Kidney glomerular epithelial cell (primary cell): ENCODE data around the gene SLC22A23.

ENCODE experiments used
- DNase-seq: peaks from one replicate; lab custom pipeline; 2025; lab: John Stamatoyannopoulos, UW

SLC22A23 gene

DNA sequence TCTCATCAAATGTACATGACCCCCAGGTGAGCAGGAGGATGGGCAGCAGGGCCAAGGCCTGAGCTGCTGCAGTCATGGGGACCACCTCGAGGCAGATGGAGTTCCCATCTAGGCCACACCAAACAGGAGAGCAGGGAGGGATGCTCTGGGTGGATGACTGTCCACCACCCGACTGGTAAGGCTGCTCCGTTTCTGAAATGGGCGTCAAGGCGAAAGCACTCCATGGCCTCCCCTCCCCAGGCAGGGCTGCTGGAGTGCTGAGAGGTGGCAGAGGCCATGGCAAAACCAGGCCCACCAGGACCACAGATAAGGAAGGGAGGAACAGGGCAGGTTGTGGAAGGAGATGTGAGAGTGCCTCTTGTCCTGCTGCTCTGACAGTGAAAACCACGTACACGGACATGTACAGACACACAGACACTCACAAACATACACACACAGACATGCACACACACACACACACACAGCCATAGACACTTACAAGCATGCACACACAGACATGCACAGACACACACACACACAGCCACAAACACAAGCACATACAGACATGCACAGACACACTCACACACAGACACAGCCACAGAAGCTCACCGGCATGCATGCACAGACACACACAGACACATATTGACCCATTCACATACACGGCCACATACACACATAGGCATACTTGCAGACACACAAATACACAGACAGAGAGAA, 104.9 kb downstream of the SLC22A23 start:
- no peak for DNase-seq

DNA sequence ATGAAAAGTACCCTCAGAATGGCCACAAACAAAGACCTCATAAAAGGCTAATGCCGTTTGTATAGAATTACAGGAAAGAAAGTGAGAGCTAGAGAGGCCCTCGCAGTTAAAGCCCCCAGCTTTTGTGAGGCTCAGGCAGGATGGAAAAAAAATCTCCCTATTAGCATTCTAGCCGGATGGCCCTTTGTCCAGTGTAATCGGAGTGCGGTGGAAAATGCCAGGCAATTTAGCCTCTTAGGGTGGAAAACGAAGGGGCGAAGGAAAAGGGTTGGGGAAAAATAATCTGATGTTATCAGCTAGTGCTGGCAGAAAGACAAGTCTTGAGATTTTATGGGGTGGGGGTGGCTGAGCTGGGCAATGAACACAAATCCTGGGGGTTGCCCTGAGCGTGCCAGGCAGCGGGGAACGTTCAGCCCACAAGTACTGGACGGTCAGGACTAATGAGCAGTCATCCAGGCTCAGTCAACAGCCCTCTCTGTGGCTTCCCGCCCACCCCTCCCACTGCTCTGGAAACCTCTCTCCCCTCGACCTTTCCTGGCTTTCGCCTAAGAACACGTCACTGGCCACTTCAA, 105.7 kb downstream of the SLC22A23 start:
- no peak for DNase-seq

DNA sequence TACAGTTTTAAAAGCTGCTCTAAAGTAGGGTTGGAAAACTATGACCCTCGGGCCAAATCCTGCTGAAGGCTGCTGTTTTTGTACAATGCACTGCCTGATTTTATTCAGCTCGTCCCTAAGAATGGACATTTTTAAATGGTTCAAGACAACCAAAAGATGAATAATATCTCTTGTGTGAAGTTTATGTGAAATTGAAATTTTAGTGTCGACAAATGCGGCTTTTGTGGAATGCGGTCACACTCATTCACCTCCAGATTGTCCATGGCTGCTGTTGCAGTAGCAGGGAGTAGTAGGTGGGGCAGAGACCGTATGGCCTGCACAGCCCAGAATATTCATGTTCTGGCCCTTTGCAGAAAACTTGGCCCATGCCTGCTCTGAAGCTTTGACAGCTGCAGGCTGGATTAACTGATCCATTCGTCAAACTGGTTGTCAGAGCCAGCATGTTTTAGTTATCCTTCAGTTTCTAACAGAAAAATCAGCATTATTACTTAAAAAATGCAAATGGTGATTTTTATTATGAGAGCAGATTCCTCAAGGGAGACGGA, 106.5 kb downstream of the SLC22A23 start:
- no peak for DNase-seq

DNA sequence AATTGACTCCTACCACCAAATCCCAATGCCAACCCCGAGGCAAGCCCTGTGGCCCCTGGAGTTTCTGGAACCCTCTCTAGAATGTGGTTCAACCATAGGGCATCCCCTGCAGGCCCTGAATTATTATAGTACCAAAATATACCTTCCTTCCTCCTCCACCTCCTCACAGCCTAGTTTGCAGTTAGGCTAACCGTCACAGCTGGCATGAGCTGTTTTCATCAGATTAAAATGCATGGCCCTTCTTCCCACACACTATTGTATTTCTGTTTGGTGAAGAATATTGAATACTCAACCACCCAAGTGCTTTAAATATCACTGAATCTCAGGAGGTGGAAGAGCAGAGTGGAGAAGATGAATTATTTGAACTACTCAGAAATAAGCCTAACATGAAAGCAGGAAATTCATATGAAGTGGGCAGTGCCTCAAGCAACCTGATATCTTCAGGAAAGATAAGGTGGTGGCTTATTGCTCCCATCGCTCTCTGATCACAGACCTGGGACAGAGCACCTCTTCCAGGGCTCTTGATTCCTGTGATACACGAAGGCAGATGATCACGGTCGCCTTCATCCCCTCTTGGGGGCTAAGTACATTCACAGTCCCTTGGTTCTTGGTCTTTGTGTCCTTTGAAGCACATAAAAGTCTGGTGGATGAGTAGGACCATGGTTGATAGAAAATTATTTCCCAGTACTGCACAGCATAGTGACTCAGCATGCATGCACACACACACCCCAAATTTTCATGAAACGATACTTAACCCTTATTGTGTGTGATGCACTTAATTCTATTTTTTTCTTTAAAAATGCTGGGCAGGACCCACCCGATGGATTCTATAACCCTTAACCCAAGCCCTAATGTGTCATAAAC, 107.2 kb downstream of the SLC22A23 start:
- no peak for DNase-seq

DNA sequence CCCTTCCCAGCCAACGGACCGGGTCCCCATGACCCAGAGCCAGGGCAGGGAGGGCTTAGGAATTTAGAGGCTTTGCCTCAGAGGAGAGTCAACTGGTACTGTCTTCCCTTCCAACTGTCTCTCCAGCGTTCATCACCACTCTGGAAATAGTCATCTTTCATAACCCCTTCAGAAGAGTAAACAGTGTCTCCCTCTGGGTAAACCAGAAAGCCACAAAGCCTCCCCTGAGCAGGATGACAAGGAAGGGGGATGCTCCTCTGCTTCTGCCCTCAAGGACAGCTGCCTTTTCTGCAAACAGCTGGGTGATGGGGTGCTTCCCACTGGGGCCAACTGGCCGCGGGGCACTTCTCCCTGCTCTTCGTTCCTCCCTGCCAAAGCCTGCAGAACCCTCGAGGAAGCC, 108.0 kb downstream of the SLC22A23 start:
- DNase-seq = no peak

DNA sequence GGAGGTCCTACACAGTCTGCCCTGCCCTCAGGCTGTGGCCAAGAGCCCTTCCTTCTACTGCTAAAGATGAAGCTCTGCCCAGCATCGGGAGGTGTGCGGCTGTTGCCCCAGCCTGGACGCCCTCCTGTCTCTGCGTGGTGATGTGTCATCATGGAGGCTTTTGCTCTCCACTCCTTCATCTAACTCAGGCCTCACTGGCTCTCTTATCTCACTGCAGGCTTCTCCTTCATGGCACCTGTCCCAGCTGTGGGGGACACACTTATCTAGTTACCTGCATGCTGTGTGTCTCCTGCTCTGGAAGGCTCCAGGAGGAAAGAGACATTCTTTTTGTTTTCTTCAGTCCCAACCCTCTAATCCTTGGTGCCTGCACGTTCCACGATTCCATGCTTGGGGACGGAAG, 109.0 kb downstream of the SLC22A23 start:
- DNase-seq = no peak

DNA sequence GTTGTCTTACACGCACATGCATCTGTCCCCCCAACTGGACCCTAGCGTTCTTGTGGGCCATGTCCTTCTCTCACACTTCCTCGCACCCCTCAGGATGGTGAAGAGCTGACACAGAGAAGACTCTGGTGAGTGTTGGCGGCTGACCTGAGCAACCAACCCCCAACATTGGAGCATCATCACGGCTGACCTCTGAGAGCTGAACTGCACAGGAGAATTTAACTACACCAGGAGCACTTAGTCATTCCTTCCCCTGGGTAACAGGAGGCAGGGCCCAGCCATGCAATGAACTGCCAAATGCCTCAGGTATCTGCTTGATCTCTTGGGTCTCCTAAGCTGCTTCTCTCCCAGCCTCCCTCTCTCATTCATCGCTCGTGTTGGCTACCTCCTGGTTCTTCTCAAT, 109.6 kb downstream of the SLC22A23 start:
- DNase-seq = no peak

DNA sequence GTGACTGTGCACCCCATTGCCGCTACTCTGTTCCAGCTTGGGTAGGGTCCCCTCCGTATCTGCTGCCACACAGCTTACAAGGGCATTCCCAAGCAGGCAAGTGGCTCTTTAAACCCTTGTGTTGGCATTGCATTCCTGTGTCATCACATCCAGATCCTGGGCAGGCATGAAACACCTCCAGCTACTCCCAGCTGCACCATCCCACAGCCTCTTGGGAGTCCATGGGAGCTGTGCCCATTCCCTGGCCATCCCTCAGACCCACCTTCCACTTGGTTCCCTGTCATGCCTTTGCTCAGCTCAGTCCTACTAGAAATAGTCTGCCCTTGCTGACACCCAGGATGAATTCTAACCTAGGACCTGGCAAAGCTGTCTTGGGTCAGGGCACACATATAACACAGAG, 110.4 kb downstream of the SLC22A23 start:
- no peak for DNase-seq

DNA sequence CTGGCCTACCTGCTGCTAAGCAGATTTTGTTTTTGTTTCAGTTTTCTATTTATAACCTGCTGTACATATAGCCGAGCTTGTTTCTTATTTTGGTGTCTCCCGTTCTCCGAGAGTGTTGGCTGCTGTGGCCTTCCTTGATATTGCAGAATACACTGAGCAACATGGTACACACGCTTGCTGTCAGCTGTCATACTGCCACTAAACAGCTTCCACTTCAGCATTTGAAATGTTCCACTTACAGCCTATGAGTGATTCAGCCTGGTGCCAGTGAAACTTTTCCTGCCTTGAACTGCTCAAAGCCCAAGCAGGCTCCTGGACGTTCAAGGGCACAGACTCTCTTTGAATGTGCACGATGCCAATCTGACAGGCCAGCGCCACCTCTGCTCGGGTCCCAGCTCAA, 111.0 kb downstream of the SLC22A23 start:
- no peak for DNase-seq

DNA sequence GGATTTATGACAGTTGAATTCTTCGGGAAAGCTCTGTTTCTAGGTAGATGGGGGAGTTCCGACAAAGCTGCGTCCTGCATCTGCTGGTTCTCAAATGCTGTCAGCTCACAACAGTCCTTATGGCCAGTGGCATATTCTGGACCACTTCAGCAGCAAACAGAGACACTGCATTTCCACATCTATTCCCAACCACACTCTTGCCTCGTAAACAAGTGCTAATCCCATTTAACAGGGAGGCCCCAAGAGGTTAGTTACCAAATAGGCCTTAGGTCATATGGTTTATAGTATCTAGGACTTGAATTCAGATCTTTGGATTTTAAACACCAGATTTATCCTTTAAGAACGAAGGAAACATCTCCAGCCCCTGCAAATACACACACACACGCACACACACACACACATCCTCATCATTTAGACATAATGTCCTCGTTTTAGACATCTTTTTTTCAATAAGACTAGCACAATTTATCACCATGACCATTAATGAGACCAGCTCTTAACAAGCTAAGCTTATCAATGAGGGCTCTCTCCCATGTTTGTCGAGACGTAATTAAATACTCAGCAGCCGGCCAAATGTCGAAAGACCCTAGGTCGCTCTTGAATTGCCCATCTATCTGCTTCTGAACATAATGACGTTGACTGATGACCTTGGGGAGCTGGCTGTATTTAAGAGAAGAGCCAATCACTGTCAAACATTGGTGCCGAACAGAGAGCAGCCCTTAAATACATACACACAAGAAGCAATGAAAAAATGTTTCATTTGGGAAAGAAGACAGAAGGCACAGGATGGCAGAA, 113.6 kb downstream of the SLC22A23 start:
- DNase-seq = no peak

DNA sequence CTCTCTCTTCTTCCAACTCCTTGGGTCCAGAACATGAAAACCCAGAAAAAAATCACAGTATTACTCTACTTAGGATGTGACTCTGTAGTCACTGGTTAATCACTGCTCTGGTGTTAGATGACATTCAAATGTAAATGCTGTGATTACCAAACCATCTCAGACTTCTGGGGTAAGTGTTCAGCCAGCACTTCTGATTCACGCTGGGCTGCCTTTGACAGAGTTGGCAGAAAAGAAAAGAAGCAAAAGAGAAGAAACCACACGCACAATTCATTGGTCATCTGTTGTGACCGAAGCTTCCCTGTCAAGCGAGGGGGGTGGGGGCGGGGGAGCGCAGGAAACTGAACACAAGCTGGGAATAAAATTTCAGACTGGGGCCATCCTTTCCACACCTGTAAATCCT, 115.4 kb downstream of the SLC22A23 start:
- no peak for DNase-seq

DNA sequence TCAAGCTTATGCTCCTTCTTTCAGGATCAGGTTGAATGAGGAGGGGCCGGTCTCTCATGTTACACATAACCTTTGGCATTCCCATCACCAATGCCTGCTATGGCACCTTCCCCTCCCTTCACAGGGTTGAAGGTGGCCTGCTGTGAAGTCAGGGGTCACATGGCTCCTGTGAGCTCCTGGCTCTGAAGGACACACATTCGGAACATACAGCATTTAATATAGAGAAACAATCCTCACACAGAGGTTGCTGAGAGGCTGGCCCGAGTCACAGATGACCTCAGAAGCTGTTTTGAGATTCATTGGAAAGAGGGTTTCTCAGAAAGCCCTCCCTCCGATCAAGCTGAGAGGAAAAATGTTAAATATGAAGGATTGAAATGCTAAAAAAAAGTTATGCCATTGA, 116.0 kb downstream of the SLC22A23 start:
- no peak for DNase-seq

DNA sequence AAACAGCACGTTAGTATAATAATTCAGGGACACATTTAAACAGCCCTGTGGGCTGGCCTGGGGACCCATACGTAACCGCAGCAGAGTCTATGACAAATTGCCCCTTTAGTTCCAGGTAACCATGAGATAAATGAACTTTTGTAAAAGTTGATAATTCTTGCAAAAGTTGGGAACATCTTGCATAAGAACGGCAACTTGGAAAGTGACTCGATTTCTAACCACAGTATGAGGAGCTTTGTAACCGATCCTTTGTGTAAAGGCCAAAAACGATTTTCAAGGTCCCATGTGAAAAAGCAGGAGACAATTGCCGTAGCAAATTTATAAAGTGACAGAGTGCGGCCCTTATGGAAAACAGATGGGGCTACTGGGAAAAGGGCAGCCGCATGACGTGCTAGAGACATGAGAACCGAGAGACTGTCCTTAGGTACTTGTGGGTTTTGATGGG, 116.5 kb downstream of the SLC22A23 start:
- no peak for DNase-seq

DNA sequence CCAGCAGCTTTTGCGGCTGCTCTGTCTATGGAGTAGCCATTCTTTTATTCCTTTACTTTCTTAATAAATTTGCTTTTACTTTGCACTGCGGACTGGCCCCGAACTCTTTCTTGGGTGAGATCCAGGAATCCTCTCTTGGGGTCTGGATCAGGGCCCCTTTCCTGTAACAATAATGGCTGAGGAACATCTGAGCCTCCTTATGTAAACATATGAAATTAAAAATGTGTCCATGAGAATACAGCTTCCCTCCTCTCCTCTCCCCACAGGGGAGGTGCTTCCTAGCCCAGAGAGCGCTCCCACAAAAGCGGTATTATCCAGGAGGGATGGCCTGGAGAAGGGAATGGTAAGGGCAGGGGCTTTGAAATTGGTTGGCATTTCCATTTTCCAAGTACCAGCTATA, 117.0 kb downstream of the SLC22A23 start:
- no peak for DNase-seq

DNA sequence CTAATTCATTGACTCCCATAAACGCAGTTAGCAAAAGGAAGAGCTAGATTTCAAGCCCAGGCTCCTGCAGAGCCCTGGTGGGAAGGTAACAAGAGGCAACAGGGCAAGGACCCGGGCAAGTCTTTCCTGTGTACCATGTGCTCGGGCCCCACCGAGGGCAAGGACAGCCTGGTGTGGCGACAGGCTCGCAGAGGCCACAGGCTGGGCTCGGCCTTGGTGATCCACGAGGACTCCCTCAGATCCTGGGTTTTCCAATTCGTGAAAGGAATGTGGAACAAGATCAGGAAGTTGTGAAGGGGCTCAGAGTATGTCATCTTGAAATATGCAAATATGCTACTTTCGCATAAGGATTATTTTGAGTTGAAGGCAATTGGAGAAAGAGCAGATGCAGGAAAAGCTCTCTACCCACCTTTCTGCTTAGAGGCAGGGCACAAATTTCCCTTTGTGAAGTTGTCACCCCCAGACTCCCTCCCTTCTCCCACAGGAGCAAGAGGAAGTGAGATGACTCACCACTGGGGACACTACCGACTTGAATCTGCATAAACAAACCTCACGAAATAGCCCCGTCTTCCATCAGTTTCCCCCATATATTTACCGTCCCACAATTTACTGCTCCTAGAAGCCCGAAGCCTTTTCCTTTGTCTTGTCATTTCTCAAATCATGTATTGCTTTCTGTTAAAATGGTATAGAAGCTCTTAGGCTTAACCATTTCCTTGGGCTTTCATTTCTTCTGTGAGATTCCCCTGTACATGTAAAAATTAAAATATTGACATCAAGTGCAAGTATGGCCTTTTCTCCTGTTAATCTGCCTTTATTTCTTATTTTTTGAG, 119.1 kb downstream of the SLC22A23 start:
- peak; percentile 10 for DNase-seq

DNA sequence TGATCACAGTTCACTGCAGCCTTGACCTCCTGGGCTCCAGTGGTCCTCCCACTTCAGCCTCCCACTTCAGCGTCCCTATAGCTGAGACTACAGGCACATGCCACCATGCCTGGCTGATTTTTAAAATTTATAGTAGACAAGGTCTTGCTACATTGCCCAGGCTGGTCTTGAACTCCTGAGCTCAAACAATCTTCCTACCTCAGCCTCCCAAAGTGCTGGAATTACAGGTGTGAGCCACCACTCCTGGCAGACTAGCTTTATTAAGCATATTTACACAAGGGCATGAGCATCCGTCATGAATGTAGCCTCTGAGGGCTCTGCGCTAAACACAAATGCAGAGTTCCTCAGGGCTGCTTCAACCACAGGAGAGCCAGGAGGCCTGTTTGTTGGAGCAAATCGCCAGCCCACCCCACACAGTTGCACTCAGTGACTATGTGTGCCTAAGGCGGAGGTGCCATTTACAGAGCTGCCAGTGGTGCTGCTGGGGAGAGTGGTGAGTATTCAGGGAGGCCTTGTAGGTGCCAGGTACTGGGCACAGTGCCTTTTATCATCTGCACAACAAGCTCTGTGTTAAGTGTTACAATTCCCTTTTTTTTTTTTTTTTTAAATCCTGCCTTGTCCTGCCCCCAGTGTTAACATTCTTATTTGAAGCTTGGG, 119.9 kb downstream of the SLC22A23 start:
- no peak for DNase-seq

DNA sequence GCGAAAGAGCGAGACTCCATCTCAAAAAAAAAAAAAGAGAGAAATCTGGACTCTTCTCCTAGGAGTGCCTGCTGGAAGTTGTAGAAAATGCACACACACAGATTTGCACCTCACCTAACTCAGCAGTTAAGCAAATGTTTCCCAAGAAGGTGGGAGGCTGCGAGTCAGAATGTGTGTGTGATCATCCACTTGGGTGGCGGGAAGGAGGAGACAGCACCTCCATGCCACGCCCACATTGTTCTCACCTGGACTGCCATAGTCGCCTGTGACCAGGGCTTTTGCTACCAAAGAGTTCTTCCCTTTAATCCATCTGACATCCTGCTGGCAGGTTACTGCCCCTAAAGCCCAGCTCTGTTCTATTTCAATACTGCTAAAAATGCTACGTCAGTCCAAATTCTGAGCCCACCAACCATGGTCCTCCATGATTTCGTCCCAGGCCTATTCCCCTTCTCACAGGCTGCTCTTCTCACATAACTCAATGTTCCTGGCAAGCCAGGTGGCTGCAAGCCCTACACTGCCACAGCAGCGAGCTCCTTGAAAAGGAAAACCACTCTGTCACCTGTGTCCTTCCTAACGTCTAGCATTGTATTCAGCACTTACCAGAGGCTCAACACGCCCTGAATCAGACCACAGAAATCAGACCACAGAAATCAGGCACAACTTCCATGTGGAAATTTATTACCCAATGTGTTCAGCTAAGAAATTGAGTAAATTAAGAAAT, 120.6 kb downstream of the SLC22A23 start:
- DNase-seq = no peak

DNA sequence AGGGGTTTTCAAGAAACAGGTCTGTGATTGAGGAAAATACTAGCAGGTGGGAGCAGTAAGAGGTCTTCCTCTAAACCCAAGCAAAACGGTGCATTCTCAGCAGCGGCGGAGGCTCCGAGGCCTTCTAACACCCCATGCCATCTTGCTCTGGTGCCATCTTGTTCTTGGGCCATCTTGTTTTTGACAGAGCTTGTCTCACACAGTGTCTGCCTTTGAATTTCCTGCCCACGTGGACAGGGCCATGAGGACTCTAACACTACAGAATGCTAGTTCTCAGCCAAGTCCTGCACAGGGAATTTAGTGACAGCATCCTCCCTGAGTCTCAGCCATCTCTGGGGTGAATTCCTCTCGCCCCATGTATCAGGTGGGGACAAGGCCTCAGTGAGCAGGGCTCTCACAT, 121.7 kb downstream of the SLC22A23 start:
- DNase-seq = no peak

DNA sequence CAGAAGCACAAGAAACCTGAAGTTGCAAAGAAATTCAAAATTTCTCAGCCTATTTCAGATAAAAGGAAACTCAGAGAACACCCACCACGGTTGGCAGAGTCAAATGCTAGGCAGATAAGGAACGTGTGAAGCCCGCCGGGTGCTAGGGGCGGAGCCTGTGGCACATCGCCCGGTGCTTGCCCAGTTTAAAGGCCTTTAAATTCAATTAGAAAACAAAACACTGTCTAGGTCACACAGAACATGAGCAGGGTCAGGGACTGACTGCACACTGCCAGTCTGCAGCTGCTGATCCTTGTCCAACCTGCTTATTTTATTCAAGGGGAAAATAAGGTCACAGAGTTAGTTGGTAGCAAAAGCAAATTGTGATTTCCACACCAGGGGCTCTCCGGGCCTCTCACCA, 122.3 kb downstream of the SLC22A23 start:
- no peak for DNase-seq

DNA sequence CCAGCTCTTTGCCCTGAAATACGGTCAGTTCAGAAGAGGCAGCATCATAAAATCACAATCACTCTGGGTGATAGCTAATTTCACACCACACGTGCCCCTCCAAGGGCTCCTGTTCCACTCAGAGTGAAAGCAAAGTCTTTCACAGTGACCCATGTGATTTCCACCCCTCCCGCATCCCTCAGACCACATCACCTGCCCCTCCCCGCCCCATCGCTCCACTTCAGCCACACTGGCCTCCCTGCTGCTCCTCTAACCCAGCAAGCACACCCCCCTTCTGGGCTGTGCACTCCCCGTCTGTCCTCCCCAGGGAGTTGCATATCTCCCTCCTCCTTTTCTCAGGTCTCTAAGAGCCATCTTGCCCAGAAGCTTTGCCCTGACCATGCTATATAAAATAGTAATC, 123.6 kb downstream of the SLC22A23 start:
- no peak for DNase-seq
